Activated CD4-positive, alpha-beta memory T cell treated with anti-CD3 and anti-CD28 coated beads for 36 hours (primary cell): ENCODE data around the gene SCGN. TPM values are rescaled to one million over a fixed set of nuclear protein-coding genes. Genes with fewer than 3 reads are reported as not detected.

Source experiments
- CTCF ChIA-PET: fragments of 350-600 bp; sonication (Branson Sonifier 250); formaldehyde crosslinking; loops from one replicate; lab custom pipeline; 2021; ENCODE audit warnings: antibody characterized with exemption, inconsistent platforms; lab: Charles Lee
- POLR2A ChIA-PET: fragments of 350-600 bp; sonication (Branson Sonifier 250); formaldehyde crosslinking; loops from one replicate; lab custom pipeline; 2021; ENCODE audit warnings: antibody characterized with exemption; lab: Charles Lee
- DNase-seq: peaks from one replicate; pipeline ENCODE4 v3.0.0-alpha.2; 2020
- H3K27ac Mint-ChIP-seq: one replicate; pipeline ENCODE4 v1.8.0; 2021; ENCODE audit warnings: mixed read lengths
- H3K27me3 Mint-ChIP-seq: one replicate; pipeline ENCODE4 v1.8.0; 2021; ENCODE audit warnings: mixed read lengths
- H3K36me3 Mint-ChIP-seq: one replicate; pipeline ENCODE4 v1.8.0; 2021; ENCODE audit warnings: mixed read lengths
- H3K4me1 Mint-ChIP-seq: one replicate; pipeline ENCODE4 v1.8.0; 2021; ENCODE audit warnings: low read depth, mixed read lengths
- H3K4me3 Mint-ChIP-seq: one replicate; pipeline ENCODE4 v1.8.0; 2021; ENCODE audit warnings: mild to moderate bottlenecking, mixed read lengths
- H3K9me3 Mint-ChIP-seq: one replicate; pipeline ENCODE4 v1.8.0; 2021; ENCODE audit warnings: mixed read lengths
- intact Hi-C: fragments of 100-400 bp; cut with micrococcal nuclease; formaldehyde crosslinking; loops from one replicate; pipeline ENCODE4 v1.15.1; 2023
- total RNA-seq, 2 experiments: library from RNA; stranded (reverse); gene quantifications; one replicate each; pipeline ENCODE4 v1.2.3, GENCODE V29; 2021

The SCGN gene
- total RNA-seq, 2 experiments from 2014 or later: not detected

GRCh38 chr6:25641377-25641776 is 10.6 kb upstream of the SCGN start:
- Mint-ChIP-seq H3K4me3 (no peak overlapping the region), H3K27me3 (peaks cover 31% of the 10 kb centered on the region), H3K9me3 (peaks cover 4% of the 10 kb centered on the region), H3K27ac (no peak overlapping the region), H3K36me3 (no peaks in the 10 kb centered on the region), H3K4me1 (no peaks in the 10 kb centered on the region)
- ChIA-PET POLR2A (no interaction called here), CTCF (interaction anchor here (0.7 to 1.1 kb wide), 3 partner anchors 9 to 85 kb away, joined by 3 to 4 read pairs (median 3); no protein-coding TSS in a partner anchor)
- no peak for DNase-seq
- intact Hi-C loops: no loop called here

GRCh38 chr6:25641940-25642666 is 9.9 kb upstream of the SCGN start:
- no peak overlapping the region for H3K4me3 Mint-ChIP-seq
- H3K27me3 Mint-ChIP-seq: peaks cover 31% of the 10 kb centered on the region
- H3K4me1 Mint-ChIP-seq: no peaks in the 10 kb centered on the region
- H3K9me3 Mint-ChIP-seq: peaks cover 4% of the 10 kb centered on the region
- intact Hi-C loops: no loop called here
- POLR2A ChIA-PET: no interaction called here
- CTCF ChIA-PET: interaction anchor here (0.7 to 1.1 kb wide), 2 partner anchors 8 to 86 kb away, joined by 3 to 4 read pairs; no protein-coding TSS in a partner anchor
- no peak overlapping the region for H3K27ac Mint-ChIP-seq
- no peaks in the 10 kb centered on the region for H3K36me3 Mint-ChIP-seq
- DNase-seq: no peak

- no peak for DNase-seq
- ChIA-PET POLR2A (no interaction called here), CTCF (no interaction called here)
- H3K27me3 Mint-ChIP-seq: peaks cover 31% of the 10 kb centered on the region
- no peaks in the 10 kb centered on the region for H3K4me1 Mint-ChIP-seq
- intact Hi-C loops: no loop called here
- peaks cover 4% of the 10 kb centered on the region for H3K9me3 Mint-ChIP-seq
- no peaks in the 10 kb centered on the region for H3K36me3 Mint-ChIP-seq
- no peak overlapping the region for H3K27ac Mint-ChIP-seq
- no peak overlapping the region for H3K4me3 Mint-ChIP-seq
Measured at GRCh38 chr6:25642667-25643328, 9.2 kb upstream of the SCGN start.

GRCh38 chr6:25645916-25646315 is 6.1 kb upstream of the SCGN start:
- Mint-ChIP-seq H3K27ac (no peak overlapping the region), H3K27me3 (peaks cover 36% of the 10 kb centered on the region), H3K9me3 (peaks cover 4% of the 10 kb centered on the region), H3K36me3 (no peaks in the 10 kb centered on the region), H3K4me1 (no peaks in the 10 kb centered on the region), H3K4me3 (no peak overlapping the region)
- no peak for DNase-seq
- ChIA-PET CTCF (interaction anchor here (0.7 kb wide), 1 partner anchor 74 kb away, joined by 3 read pairs; no protein-coding TSS in a partner anchor), POLR2A (no interaction called here)
- intact Hi-C loops: no loop called here

- intact Hi-C loops: no loop called here
- H3K27me3 Mint-ChIP-seq: peaks cover 45% of the 10 kb centered on the region
Measured at GRCh38 chr6:25649611-25650010, 2.4 kb upstream of the SCGN start.

GRCh38 chr6:25655723-25656122 is 3.7 kb downstream of the SCGN start:
- CTCF ChIA-PET: no interaction called here
- H3K9me3 Mint-ChIP-seq: no peaks in the 10 kb centered on the region
- no peak for DNase-seq
- H3K36me3 Mint-ChIP-seq: no peaks in the 10 kb centered on the region
- no peak overlapping the region for H3K27ac Mint-ChIP-seq
- POLR2A ChIA-PET: no interaction called here
- H3K4me3 Mint-ChIP-seq: no peak overlapping the region
- peaks cover 42% of the 10 kb centered on the region for H3K27me3 Mint-ChIP-seq
- intact Hi-C loops: no loop called here
- peaks cover 6% of the 10 kb centered on the region for H3K4me1 Mint-ChIP-seq

More at GRCh38 chr6:25649611-25650010, 2.4 kb upstream of the SCGN start:
- ChIA-PET CTCF (interaction anchor here (0.6 kb wide), 1 partner anchor 8 kb away, joined by 4 read pairs; no protein-coding TSS in a partner anchor), POLR2A (no interaction called here)
- H3K27ac Mint-ChIP-seq: no peak overlapping the region
- DNase-seq: no peak
- peaks cover 2% of the 10 kb centered on the region for H3K4me1 Mint-ChIP-seq
- H3K4me3 Mint-ChIP-seq: no peak overlapping the region
- no peaks in the 10 kb centered on the region for H3K9me3 Mint-ChIP-seq
- H3K36me3 Mint-ChIP-seq: no peaks in the 10 kb centered on the region

GRCh38 chr6:25659633-25660368 is 7.8 kb downstream of the SCGN start:
- H3K9me3 Mint-ChIP-seq: no peaks in the 10 kb centered on the region
- intact Hi-C loops: no loop called here
- H3K36me3 Mint-ChIP-seq: no peaks in the 10 kb centered on the region
- peaks cover 40% of the 10 kb centered on the region for H3K27me3 Mint-ChIP-seq
- H3K4me3 Mint-ChIP-seq: no peak overlapping the region
- CTCF ChIA-PET: interaction anchor here (0.8 to 1.0 kb wide), 3 partner anchors 332 to 436 kb away, joined by 3 read pairs; no protein-coding TSS in a partner anchor
- no peak overlapping the region for H3K27ac Mint-ChIP-seq
- POLR2A ChIA-PET: no interaction called here
- no peak for DNase-seq
- peaks cover 3% of the 10 kb centered on the region for H3K4me1 Mint-ChIP-seq

- peak; percentile 67 for DNase-seq
- H3K27me3 Mint-ChIP-seq: peaks cover 35% of the 10 kb centered on the region
- no peaks in the 10 kb centered on the region for H3K9me3 Mint-ChIP-seq
- peaks cover 3% of the 10 kb centered on the region for H3K4me1 Mint-ChIP-seq
- ChIA-PET CTCF (interaction anchor here (1.0 kb wide), 1 partner anchor 395 kb away, joined by 3 read pairs; no protein-coding TSS in a partner anchor), POLR2A (no interaction called here)
- H3K36me3 Mint-ChIP-seq: no peaks in the 10 kb centered on the region
- no peak overlapping the region for H3K4me3 Mint-ChIP-seq
- no peak overlapping the region for H3K27ac Mint-ChIP-seq
- intact Hi-C loops: no loop called here
Measured at GRCh38 chr6:25660512-25660911, 8.5 kb downstream of the SCGN start.

GRCh38 chr6:25661129-25661779 is 9.2 kb downstream of the SCGN start:
- ChIA-PET CTCF (interaction anchor here (1.0 kb wide), 1 partner anchor 396 kb away, joined by 3 read pairs; no protein-coding TSS in a partner anchor), POLR2A (no interaction called here)
- no peak for DNase-seq
- H3K27ac Mint-ChIP-seq: no peak overlapping the region
- no peaks in the 10 kb centered on the region for H3K36me3 Mint-ChIP-seq
- peaks cover 3% of the 10 kb centered on the region for H3K4me1 Mint-ChIP-seq
- no peak overlapping the region for H3K4me3 Mint-ChIP-seq
- no peaks in the 10 kb centered on the region for H3K9me3 Mint-ChIP-seq
- intact Hi-C loops: no loop called here
- H3K27me3 Mint-ChIP-seq: peaks cover 35% of the 10 kb centered on the region

GRCh38 chr6:25665455-25665854 is 13.4 kb downstream of the SCGN start:
- Mint-ChIP-seq H3K4me3 (no peak overlapping the region), H3K27ac (no peak overlapping the region), H3K4me1 (peaks cover 2% of the 10 kb centered on the region), H3K9me3 (no peaks in the 10 kb centered on the region), H3K36me3 (no peaks in the 10 kb centered on the region), H3K27me3 (peaks cover 24% of the 10 kb centered on the region)
- intact Hi-C loops: no loop called here
- no peak for DNase-seq
- ChIA-PET CTCF (no interaction called here), POLR2A (no interaction called here)

GRCh38 chr6:25669413-25669812 is 17.4 kb downstream of the SCGN start:
- POLR2A ChIA-PET: interaction anchor here (0.6 kb wide), 1 partner anchor 101 kb away, joined by 4 read pairs; no protein-coding TSS in a partner anchor

More at GRCh38 chr6:25669413-25669812, 17.4 kb downstream of the SCGN start:
- DNase-seq: no peak
- Mint-ChIP-seq H3K9me3 (no peaks in the 10 kb centered on the region), H3K27me3 (peaks cover 9% of the 10 kb centered on the region), H3K4me1 (no peaks in the 10 kb centered on the region), H3K4me3 (no peak overlapping the region), H3K36me3 (no peaks in the 10 kb centered on the region), H3K27ac (no peak overlapping the region)
- CTCF ChIA-PET: interaction anchor here (0.6 to 1.2 kb wide), 2 partner anchors 50 to 221 kb away, joined by 3 read pairs; no protein-coding TSS in a partner anchor
- intact Hi-C loops: no loop called here
